NOMO-1 (cell line): ENCODE data around the gene SETD1A.

ENCODE experiments used
- DNase-seq, 2 experiments: peaks; one replicate each; lab custom pipeline; 2025; ENCODE audit not compliant: unreplicated experiment in 2 of 2; lab: John Stamatoyannopoulos, UW

Gene SETD1A

GRCh38 chr16:30957456-30958174 lies at the start of gene SETD1A:
SETD1A (plus strand) TSS chr16:30957754; CDS start chr16:30958732, 978 bp downstream.
- peak; percentile 90 to 93 for DNase-seq

GRCh38 chr16:30910427-30911029 lies 47.0 kb upstream of the SETD1A start:
- no peak for DNase-seq

GRCh38 chr16:30912794-30913412 lies 44.7 kb upstream of the SETD1A start:
- DNase-seq = no peak

- DNase-seq = no peak
These were observed 42.7 kb upstream of the SETD1A start for GRCh38 chr16:30914830-30915229.

GRCh38 chr16:30918614-30919013 lies 38.9 kb upstream of the SETD1A start:
- DNase-seq = no peak

- DNase-seq = no peak
These were observed 36.7 kb upstream of the SETD1A start for GRCh38 chr16:30920891-30921290.

- no peak for DNase-seq
These were observed 36.2 kb upstream of the SETD1A start for GRCh38 chr16:30921459-30921747.

GRCh38 chr16:30921748-30922419 lies 35.7 kb upstream of the SETD1A start:
- peak; percentile 82 to 83 for DNase-seq

- peak; percentile 98 to 99 for DNase-seq
These were observed 35.1 kb upstream of the SETD1A start for GRCh38 chr16:30922420-30922959.

GRCh38 chr16:30922960-30923535 lies 34.5 kb upstream of the SETD1A start:
- peak; percentile 97 to 99 for DNase-seq

- DNase-seq = no peak
These were observed 33.9 kb upstream of the SETD1A start, which contains the start of gene FBXL19 for GRCh38 chr16:30923554-30924075. FBXL19 (plus strand) TSS chr16:30923572; CDS start chr16:30925755, 2,183 bp downstream.

GRCh38 chr16:30924076-30924912 lies 33.3 kb upstream of the SETD1A start:
- DNase-seq = no peak

- no peak for DNase-seq
These were observed 32.5 kb upstream of the SETD1A start for GRCh38 chr16:30924913-30925631.

GRCh38 chr16:30925632-30925987 lies 31.9 kb upstream of the SETD1A start:
- no peak for DNase-seq

- no peak for DNase-seq
These were observed 31.4 kb upstream of the SETD1A start for GRCh38 chr16:30925995-30926811.

- DNase-seq = no peak
These were observed 30.4 kb upstream of the SETD1A start for GRCh38 chr16:30926937-30927788.

GRCh38 chr16:30927789-30928378 lies 29.7 kb upstream of the SETD1A start:
- no peak for DNase-seq
